Activated naive CD4-positive, alpha-beta T cell treated with Interleukin-2 at 50 U/mL for 16 hours (primary cell): ENCODE results near the gene LILRB2.
"Not testable (repeated sequence)": the region's sequence is repeated elsewhere in the genome, so short reads cannot be mapped to it uniquely, and the experiment has no call there.

Experiments used
- DNase-seq: peaks from one replicate; pipeline ENCODE4 v3.0.0-alpha.2; 2020

LILRB2 gene

DNA sequence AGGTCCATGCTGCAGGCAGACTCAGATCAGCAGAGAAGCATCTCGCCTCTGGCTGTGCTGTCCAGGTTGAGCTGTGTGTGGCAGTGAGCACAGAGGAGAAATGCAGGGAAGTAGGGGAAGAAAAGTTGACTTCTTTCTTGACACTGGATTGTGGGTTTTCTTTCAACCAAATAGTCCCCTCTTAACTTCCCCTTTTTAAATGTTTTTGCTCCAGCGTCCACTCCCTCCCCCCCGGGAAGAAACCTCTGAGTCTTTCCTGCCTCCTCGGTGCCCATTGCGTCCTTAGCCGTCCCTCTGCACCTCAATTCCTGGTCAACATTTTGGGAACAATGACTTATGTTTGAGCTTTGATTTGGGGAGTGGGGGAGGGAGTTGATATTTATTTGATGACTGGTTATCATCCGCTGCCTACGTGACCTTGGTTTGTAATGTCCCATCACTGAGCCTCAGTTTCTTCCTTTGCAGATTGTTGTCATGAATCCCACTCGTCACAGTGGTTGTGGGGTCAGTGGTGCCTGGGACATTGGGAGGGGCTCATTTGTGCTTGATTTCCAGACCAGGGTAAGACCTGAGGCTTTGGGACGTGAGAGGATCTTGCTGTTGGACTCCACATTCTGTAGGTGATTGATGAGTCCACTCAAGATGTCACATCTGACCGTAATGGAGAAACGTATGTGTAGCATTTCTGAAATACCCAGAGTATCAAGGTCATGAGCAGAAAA, at the start of gene LILRB2:
LILRB2 (minus strand) TSS at position 104 of the 722 bp plus-strand sequence. CDS start 614 bp downstream, outside the sequence.
- DNase-seq, result no peak

DNA sequence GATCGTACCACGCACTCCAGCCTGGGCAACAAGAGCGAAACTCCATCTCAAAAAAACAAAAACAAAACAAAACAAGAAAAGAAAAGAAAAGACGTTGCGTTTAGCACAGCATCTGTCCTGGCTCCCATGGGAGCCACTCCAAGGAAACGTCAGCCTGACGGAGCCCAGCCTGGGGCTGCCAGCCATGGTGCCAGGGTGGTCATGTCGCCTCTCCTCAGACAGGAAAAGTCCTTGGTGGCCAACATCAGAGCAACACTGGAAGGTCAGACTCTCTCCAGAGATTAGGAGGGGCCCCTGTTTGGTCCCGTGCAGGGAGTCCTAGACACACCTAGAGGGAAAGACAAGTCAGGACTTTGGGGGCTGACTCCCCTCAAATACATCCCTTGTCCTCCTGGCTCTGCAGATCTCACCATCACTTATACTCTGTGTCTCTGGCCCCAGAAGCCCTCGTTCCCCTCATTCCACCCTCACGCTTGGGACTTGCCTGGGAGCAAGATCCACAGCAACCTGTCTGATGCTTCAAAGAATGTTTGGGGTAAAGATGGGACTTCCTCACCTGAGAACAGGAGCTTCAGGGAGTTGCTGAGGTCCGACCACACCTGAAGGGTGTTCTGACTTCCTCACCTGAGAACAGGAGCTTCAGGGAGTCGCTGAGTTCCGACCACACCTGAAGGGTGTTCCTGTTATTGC, 48.7 kb upstream of the LILRB2 start:
- DNase-seq, result no peak

DNA sequence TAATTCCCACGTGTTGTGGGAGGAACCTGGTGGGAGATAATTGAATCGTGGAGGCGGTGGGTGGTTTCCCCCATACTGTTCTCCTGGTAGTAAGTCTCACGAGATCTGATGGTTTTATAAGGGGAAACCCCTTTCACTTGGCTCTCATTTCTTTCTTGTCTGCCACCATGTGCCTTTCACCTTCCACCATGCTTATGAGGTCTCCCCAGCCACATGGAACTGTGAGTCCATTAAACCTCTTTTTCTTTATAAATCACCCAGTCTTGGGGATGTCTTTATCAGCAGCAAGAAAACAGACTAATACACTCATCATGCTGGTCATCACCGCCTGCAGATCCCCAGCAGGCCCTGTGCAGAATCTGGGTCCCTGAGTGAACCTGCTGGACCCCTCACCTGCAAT, 47.9 kb upstream of the LILRB2 start:
- not testable (repeated sequence) for DNase-seq

DNA sequence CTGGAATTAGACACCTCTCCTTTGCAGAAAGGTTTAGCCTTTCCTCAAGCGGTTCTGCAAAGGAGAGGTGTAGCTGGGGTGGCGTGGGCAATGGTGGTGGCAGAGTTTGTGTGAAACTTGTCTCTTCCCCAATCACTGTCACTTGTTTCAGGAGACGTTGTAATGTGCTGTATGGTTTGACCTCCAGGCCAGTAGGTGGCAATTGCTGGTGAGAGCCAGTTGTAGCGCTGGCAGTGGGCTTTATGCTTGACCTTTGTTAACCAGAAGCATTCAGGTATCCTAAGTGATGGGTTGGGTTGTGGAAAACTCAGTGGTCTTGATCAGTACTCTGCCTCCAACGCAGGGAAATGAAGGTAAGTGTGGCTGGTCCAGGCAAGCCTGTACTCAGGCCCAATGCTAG, 44.7 kb upstream of the LILRB2 start:
- DNase-seq, result no peak

- peak; percentile 37 for DNase-seq
Observed at GRCh38 chr19:54325194-54325621, 44.3 kb upstream of the LILRB2 start.

- no peak for DNase-seq
Observed at GRCh38 chr19:54324071-54324470, 43.2 kb upstream of the LILRB2 start.

GRCh38 chr19:54322934-54323333, 42.0 kb upstream of the LILRB2 start:
- not testable (repeated sequence) for DNase-seq

DNA sequence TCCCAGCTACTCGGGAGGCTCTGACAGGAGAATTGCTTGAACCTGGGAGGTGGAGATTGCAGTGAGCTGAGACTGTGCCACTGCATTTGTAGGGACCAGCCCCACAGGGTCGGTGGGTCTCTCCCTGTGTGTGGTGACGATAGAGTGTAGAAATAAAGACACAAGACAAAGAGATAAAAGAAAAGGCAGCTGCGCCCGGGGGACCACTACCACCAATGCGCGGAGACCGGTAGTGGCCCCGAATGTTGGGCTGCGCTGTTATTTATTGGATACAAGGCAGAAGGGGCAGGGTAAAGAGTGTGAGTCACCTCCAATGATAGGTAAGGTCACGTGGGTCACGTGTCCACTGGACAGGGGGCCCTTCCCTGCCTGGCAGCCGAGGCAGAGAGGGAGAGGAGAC, 41.4 kb upstream of the LILRB2 start:
- DNase-seq, result not testable (repeated sequence)

- no peak for DNase-seq
Observed at GRCh38 chr19:54319892-54320670, 39.2 kb upstream of the LILRB2 start.

DNA sequence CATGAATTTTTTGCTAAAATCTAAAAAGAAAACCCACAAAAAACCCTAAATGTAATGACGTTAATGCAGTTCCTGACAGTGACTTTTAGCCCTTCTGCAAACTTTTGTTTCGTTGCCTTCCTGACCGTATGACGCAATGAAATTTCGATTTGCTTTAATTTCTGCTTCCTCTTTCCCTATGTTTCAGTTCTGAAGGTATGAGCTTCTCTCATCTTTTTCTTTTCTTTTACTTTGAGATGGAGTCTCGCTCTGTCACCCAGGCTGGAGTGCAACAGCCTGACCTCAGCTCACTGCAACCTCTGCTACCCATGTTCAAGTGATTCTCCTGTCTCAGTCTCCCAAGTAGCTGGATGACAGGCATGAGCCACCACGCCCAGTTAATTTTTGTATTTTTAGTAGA, 38.1 kb upstream of the LILRB2 start:
- no peak for DNase-seq

GRCh38 chr19:54317965-54318240, 37.0 kb upstream of the LILRB2 start:
- DNase-seq, result no peak

GRCh38 chr19:54317108-54317964, 36.4 kb upstream of the LILRB2 start:
- no peak for DNase-seq

GRCh38 chr19:54316746-54317107, 35.8 kb upstream of the LILRB2 start:
- no peak for DNase-seq

DNA sequence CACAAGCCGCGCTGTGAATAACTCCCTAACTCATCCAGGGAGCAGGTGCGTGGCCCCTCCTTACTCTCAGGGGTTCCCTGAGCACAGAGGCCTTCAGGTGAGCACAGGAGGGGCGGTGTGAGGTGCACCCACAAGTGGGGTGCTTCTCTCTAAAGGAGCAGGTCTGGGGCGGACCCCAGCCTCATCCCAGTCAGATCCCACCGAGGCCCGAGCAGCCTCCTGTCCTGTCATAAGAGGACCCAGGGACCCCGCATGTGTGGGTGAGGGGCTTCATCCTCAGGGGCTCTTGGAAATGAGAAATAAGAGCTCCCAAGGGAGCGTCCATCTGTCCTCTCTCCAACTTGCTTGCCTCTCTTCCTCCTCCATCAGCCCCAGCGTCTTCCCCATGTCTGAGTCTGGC, 35.0 kb upstream of the LILRB2 start:
- no peak for DNase-seq

DNA sequence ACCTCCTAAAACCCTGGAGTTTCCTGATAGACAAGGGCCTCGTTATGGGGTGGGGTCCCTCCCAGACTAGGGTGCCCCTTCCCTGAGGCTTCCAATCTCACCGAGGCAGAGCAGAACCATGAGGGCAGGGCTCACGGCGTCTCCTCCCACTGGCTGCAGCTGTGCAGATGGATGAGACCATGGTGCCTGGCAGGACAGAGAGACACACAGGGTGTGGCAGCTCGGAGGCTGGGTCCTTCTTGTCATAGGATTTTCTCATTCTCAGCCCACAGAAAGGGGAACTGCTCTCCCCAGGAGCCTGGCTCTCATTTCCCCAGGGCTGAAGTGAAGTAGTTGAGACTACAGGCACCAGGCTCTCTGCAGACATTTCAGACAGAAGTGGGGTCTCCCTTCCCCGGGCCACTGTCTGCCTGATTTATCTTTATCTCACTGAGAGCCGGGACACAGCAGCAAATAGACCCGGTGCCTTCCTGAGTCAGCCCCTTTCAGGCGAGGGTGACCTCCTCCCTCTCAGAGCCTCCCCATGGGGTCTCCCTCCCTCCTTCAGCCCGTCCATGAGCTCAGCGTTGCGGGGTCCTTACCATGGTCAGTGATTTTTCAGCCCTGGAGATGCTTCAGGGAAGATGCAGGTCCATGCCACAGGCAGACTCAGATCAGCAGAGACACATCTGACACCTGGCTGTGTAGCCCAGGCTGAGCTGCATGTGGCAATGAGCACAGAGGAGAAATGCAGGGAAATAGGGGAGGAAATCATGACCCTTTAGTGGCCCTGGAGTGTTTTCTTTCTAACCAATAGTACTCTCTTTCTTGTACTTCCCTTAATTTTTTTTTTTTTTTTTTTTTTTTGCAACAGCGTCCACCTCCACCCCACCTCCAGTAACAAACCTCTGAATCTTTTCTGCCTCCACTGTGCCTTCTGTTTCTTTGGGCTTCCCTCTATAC, 31.8 kb upstream of the LILRB2 start, which contains the start of gene LILRA5:
LILRA5 (minus strand) TSS at position 731 of the 942 bp plus-strand sequence; CDS start at position 584, 147 bp downstream.
- no peak for DNase-seq

- DNase-seq, result no peak
Observed at GRCh38 chr19:54312011-54312410, 31.1 kb upstream of the LILRB2 start.

- DNase-seq, result no peak
Observed at GRCh38 chr19:54311486-54311885, 30.6 kb upstream of the LILRB2 start.

DNA sequence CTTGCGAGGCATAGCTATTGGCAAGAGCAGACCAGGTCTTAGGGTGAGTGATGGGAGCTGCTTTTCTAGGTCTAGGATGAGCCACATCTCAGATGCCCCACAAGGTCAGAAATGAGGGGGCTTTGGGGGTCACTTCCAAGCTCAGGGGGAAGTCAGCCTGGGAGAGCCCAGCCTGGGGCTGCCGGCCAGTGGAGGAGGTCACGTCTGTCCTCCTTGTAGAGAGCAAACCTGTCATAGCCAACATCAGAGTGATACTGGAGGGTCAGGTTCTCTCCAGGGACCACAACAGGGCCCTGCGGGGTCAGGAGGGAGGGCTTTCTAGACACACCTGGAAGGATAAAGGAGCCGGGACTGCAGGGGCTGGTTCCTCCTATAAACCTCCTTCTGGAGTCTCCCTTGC, 29.6 kb upstream of the LILRB2 start:
- no peak for DNase-seq

DNA sequence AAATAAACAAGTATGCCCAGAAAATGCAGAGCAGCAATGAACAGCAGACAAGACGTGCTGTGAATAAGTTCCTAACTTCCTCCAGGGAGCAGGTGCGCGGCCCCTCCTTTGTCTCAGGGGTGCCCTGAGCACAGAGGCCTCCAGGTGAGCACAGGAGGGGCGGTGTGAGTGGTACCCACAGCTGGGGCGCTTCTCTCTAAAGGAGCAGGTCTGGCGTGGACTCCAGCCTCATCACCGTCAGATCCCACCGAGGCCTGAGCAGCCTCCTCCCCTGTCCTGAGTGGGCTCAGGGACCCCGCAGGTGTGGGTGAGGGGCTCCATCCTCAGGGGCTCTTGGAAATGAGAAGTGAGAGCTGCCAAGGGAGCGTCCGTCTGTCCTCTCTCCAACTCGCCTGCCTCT, 28.9 kb upstream of the LILRB2 start:
- DNase-seq, result no peak

DNA sequence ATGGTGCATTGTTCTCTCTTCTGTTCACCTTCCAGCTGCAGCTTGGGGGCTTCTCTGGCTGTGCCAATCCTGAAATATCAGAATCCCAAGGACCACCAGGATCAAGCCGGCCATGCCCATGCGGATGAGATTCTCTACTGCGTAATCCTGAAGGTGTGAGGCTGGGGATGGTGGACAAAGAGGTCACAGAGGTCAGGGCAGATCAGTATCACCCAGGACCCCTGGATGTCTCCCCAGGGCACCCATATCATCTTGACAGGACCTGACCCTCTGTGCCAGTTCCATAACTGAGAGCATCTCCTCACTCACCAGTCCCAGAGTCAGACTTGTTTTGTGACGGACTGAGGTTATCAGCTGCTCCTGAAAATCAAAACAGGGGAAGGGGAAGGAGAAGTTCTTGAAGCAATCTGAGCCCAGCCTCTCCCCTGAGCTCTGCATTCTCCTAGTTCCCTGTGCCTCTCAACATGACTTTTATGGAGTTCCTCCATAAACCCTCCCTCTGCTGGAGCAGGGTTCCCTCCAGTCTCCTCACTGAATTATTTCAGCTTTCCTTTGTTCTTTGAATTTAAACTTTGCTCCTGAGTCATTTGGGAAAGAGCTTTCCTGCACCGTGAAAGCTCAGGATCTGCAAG, 26.6 kb upstream of the LILRB2 start:
- DNase-seq, result no peak

- no peak for DNase-seq
Observed at GRCh38 chr19:54305141-54305540, 24.2 kb upstream of the LILRB2 start.
